Upper lobe of right lung (tissue), 1 donor: ENCODE results near the gene LOXHD1. TPM values are rescaled to one million over a fixed set of nuclear protein-coding genes. Genes with fewer than 3 reads are reported as not detected.

Experiments
- ATAC-seq: fragments of 200-7000 bp; cut with Tn5 transposase; one replicate; pipeline ENCODE4 v1.9.1; 2020; ENCODE audit warnings: mild to moderate bottlenecking, moderate library complexity
- DNase-seq: peaks from one replicate; pipeline ENCODE4 v3.0.0-alpha.2; 2020
- H3K27ac ChIP-seq: fragments of 200-600 bp; one replicate; pipeline ENCODE4 v1.8.0; 2022
- H3K27me3 ChIP-seq: fragments of 200-600 bp; one replicate; pipeline ENCODE4 v1.8.0; 2022; ENCODE audit warnings: mild to moderate bottlenecking
- H3K36me3 ChIP-seq: fragments of 200-600 bp; one replicate; pipeline ENCODE4 v1.8.0; 2022
- H3K4me1 ChIP-seq: fragments of 200-600 bp; one replicate; pipeline ENCODE4 v1.8.0; 2022
- H3K4me3 ChIP-seq: fragments of 200-600 bp; one replicate; pipeline ENCODE4 v1.8.0; 2022; ENCODE audit warnings: mild to moderate bottlenecking
- H3K9me3 ChIP-seq: fragments of 200-600 bp; one replicate; pipeline ENCODE4 v1.8.0; 2022
- intact Hi-C: fragments of 100-400 bp; cut with DNase I; formaldehyde crosslinking; loops from one replicate; pipeline ENCODE4 v1.11.0; 2022
- total RNA-seq: library from RNA; stranded (reverse); fragmentation: NEBNext Ultra II Directional; extraction: Animal tissue kit (Norgen Biotek cat#: 25700); gene quantifications from one replicate; pipeline ENCODE4 v1.2.1, GENCODE V29; 2021
- TF ChIP-seq, protein P1 (sequence below): fragments of 200-600 bp; IDR thresholded peaks from one replicate; pipeline ENCODE4 v1.8.0; 2022; ENCODE audit warnings: antibody characterized with exemption
- donor health status: DM: no; HTN: yes; CAD: no; lungs with severe emphysema.

Gene LOXHD1
- total RNA-seq, 1 donor from 2014 or later = 2.7 TPM

DNA sequence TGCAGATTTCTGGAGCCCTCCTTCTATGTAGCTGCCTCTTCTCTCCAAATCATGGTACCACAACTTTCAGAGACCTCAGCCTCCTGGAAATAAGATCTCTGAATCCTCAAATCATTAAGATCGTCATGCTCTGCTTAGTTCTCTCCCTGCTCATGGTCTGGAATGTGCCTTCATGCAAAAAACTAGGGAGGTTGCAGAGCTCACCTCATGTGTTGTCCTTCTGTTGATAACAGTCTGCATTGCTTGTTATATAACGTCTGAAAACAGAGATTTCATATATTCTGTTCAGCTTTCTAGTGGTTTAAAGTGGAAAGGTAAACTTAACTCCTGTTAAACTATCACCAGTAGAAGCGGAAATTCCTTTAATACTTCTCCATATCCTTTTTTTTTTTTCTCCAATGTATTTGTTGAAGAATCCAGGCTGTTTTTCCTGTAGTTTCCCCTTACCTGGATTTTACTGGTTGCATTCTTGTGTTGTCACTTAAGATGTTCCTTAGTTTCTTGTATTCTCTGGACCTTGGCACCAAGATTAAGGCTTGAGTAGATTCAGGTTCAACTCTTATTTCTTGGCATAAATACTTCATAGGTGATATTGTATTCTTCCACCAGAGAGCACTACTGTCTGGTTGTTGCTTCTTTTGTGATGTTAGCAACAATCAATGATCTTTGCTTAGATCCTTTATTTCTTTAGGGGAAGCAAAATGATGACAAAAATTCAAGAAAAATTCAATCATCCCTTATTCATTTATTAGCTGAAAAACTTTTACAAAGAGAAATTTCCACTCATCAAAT is 211.3 kb downstream of the LOXHD1 start:
- no peaks in the 10 kb centered on the region for H3K27me3 ChIP-seq
- H3K36me3 ChIP-seq = no peaks in the 10 kb centered on the region

DNA sequence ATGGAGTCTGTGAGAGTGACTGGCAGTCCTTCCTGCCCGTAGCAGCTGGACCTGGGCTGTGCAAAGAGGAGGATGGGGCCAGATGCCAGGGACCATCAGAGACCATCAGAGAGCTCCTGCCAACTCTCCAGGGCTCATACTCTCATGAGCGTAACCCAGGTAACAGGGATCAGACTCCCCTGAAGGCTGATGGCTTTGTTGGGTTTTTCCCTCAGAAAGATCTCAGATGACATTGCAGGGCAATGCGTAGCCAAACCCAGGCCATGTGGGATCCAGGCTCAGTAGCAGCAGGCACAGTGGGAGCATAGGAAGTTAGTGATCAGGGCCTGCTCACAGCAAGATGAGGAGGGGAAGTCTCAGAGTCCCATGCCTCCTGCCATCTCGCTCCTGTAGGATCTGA is 218.0 kb downstream of the LOXHD1 start:
- ATAC-seq (no peak), DNase-seq (no peak)
- no peaks in the 10 kb centered on the region for H3K27me3 ChIP-seq
- no peaks in the 10 kb centered on the region for H3K4me1 ChIP-seq
- intact Hi-C loops = no loop called here
- no peaks in the 10 kb centered on the region for H3K36me3 ChIP-seq
- TF ChIP-seq, protein P1, sequence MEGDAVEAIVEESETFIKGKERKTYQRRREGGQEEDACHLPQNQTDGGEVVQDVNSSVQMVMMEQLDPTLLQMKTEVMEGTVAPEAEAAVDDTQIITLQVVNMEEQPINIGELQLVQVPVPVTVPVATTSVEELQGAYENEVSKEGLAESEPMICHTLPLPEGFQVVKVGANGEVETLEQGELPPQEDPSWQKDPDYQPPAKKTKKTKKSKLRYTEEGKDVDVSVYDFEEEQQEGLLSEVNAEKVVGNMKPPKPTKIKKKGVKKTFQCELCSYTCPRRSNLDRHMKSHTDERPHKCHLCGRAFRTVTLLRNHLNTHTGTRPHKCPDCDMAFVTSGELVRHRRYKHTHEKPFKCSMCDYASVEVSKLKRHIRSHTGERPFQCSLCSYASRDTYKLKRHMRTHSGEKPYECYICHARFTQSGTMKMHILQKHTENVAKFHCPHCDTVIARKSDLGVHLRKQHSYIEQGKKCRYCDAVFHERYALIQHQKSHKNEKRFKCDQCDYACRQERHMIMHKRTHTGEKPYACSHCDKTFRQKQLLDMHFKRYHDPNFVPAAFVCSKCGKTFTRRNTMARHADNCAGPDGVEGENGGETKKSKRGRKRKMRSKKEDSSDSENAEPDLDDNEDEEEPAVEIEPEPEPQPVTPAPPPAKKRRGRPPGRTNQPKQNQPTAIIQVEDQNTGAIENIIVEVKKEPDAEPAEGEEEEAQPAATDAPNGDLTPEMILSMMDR = no peak
- H3K9me3 ChIP-seq = no peaks in the 10 kb centered on the region
- no peak overlapping the region for H3K27ac ChIP-seq
- no peak overlapping the region for H3K4me3 ChIP-seq

More for the DNA sequence above, 211.3 kb downstream of the LOXHD1 start:
- intact Hi-C loops = no loop called here
- no peaks in the 10 kb centered on the region for H3K4me1 ChIP-seq
- H3K27ac ChIP-seq = no peak overlapping the region
- no peak for DNase-seq
- TF ChIP-seq, protein P1 = no peak
- ATAC-seq = no peak
- H3K9me3 ChIP-seq = no peaks in the 10 kb centered on the region
- H3K4me3 ChIP-seq = no peak overlapping the region

DNA sequence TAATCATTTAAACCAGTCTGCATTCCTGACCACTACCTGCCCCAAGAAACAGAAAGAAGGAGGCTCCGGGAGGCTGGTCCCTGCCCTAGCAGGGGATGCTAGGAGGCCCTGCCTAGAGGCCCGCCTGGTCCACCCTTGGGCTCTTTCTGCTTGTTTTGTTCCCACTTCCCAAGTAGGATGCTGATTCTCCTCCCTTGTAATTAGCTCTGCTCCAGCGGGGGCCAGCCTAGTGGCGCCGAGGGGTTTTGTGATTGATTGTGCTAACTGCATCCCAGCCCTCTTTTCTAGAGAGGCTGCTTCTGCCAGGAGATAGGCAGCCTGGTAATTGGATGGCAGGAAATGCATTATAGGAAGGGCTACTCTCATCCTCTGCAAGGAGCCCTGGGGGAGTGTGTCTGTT is 220.0 kb downstream of the LOXHD1 start:
- H3K4me3 ChIP-seq = no peak overlapping the region
- intact Hi-C loops = no loop called here
- H3K9me3 ChIP-seq = no peaks in the 10 kb centered on the region
- no peak overlapping the region for H3K27ac ChIP-seq
- ATAC-seq = no peak
- no peak for DNase-seq
- TF ChIP-seq, protein P1 = no peak
- H3K4me1 ChIP-seq = no peaks in the 10 kb centered on the region
- no peaks in the 10 kb centered on the region for H3K36me3 ChIP-seq
- H3K27me3 ChIP-seq = no peaks in the 10 kb centered on the region

DNA sequence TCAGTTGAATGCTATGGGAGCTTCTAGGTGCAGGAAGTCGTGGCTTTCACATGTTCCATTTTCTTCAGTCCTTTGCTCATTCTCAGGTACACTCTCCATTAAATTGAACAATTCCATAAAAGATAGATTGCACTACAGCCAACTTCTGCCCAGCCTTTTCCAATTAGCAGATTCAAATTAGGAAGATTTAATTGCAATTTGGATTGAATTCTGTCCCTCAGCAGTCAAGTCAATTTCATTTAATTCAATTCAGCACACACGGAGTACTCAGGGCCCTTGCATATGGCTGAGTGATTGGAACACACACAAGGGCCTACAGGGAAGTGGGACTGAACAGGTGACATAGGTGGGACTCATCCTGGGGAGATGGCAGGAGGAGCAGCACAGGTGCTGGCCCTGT is 220.4 kb downstream of the LOXHD1 start:
- intact Hi-C loops = no loop called here
- H3K4me3 ChIP-seq = no peak overlapping the region
- H3K9me3 ChIP-seq = no peaks in the 10 kb centered on the region
- TF ChIP-seq, protein P1 = no peak
- H3K27me3 ChIP-seq = no peaks in the 10 kb centered on the region
- ATAC-seq = no peak
- no peaks in the 10 kb centered on the region for H3K36me3 ChIP-seq
- no peaks in the 10 kb centered on the region for H3K4me1 ChIP-seq
- no peak for DNase-seq
- no peak overlapping the region for H3K27ac ChIP-seq

DNA sequence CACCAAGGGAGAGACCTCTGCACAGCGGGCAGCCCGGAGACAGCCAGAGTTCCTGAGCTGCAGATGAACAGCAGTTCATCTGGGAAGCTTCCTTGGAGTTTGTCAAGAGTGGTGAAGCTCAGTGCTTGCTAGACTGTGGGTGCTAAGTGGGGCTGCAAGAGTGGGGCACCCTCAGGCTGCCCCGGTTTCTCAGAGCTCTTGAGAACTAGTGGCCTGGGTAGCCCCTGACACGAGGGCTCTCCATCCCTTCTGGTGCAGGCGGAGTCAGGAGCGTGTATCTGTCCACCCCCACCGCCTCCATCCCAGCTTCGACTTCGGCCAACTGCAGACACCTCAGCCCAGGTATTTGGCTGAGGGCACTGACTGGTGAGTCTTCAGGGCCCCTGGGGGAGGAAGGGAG is 222.0 kb downstream of the LOXHD1 start:
- H3K4me3 ChIP-seq = no peak overlapping the region
- no peaks in the 10 kb centered on the region for H3K9me3 ChIP-seq
- TF ChIP-seq, protein P1 = no peak
- intact Hi-C loops = no loop called here
- no peaks in the 10 kb centered on the region for H3K27me3 ChIP-seq
- no peaks in the 10 kb centered on the region for H3K36me3 ChIP-seq
- H3K4me1 ChIP-seq = no peaks in the 10 kb centered on the region
- H3K27ac ChIP-seq = no peak overlapping the region
- DNase-seq = no peak
- no peak for ATAC-seq
